Measurements from ENCODE around the gene MDFIC. TPM values are rescaled to one million over a fixed set of nuclear protein-coding genes. Genes with fewer than 3 reads are reported as not detected.

The MDFIC gene
- total RNA-seq, 2 donors from 2014 or later = 22.9 to 29.3 TPM

DNA sequence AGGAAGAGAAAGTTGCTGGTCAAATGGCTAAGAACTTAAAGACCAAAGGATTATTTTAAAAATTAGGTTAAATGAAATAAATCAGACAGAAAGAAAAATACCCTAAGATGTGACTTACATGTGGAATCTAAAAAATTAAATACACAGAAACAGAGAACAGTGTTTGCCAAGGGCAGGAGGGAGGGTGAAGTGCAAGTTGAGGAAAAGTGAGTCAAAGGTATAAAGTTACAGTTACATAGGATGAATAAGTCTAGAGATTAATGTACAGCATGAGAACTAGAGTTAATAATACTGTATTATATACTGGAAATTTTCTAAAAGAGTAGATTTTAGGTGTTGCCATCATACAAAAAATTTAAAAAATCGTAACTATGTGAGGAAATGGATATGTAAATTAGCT lies 146.3 kb downstream of the MDFIC start:
- ATAC-seq (ENCODE audit: insufficient number of reproducible peaks, low FRiP score, low read depth) (no peak), DNase-seq (ENCODE audit: low spot score) (no peak)
- Histone ChIP-seq H3K4me1 (ENCODE audit: control insufficient read depth in 1 of 2, low read depth in 2 of 2) (no peaks in the 10 kb centered on the region), H3K36me3 (no peaks in the 10 kb centered on the region), H3K27ac (no peak overlapping the region), H3K9me3 (no peaks in the 10 kb centered on the region), H3K4me3 (no peak overlapping the region), H3K27me3 (replicated peaks; ENCODE audit: insufficient read depth) (no peaks in the 10 kb centered on the region)
- TF ChIP-seq, protein P1, sequence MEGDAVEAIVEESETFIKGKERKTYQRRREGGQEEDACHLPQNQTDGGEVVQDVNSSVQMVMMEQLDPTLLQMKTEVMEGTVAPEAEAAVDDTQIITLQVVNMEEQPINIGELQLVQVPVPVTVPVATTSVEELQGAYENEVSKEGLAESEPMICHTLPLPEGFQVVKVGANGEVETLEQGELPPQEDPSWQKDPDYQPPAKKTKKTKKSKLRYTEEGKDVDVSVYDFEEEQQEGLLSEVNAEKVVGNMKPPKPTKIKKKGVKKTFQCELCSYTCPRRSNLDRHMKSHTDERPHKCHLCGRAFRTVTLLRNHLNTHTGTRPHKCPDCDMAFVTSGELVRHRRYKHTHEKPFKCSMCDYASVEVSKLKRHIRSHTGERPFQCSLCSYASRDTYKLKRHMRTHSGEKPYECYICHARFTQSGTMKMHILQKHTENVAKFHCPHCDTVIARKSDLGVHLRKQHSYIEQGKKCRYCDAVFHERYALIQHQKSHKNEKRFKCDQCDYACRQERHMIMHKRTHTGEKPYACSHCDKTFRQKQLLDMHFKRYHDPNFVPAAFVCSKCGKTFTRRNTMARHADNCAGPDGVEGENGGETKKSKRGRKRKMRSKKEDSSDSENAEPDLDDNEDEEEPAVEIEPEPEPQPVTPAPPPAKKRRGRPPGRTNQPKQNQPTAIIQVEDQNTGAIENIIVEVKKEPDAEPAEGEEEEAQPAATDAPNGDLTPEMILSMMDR (IDR thresholded peaks at IDR 0.05) = no peak
